ENCODE measurements around the gene NAT8L. TPM values are rescaled to one million over a fixed set of nuclear protein-coding genes. Genes with fewer than 3 reads are reported as not detected.

NAT8L gene
- total and polyA plus RNA-seq, 2 donors (not counting 1 experiment from before 2014, with no cell fraction given), result 0.03 to 0.25 TPM

DNA sequence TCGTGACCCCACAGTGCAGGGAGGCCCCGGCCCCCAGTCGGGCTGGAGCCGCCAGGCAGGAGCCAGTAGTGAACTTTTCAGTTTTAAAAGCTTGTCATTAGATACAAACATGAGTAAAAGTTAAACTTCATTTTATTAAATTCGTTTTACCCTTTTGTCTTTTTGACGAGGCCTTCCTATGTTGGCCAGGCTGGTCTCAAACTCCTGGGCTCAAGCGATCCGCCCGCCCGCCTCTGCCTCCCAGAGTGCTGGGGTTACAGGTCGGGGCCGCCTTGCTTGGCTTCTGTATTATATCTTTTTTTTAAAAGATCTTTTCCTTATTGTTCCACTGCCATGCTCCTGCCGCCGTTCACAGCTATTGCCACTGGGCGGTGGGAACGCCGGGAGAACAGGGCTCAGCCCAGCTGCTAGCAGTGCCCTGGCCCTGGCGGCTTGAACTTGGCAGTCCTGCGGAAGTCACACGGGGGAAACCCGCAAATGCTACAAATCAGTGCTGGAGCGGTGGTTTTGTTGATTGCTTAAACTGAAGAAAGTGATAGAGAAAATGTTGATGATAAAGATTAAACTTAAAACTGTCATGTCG, 49.4 kb upstream of the NAT8L start:
- DNase-seq, result peak; percentile 71
- Histone ChIP-seq H3K27me3 (replicated peaks in 1 of 4; ENCODE audit: control extremely low read depth in 1 of 4, control insufficient read depth in 3 of 4, insufficient read depth in 4 of 4, low read length in 3 of 4) (no peaks in the 10 kb centered on the region), H3K36me3 (replicated peaks in 1 of 2; ENCODE audit: control extremely low read depth in 1 of 2, control insufficient read depth in 1 of 2, extremely low read depth in 1 of 2, insufficient read depth in 2 of 2, low read length in 1 of 2) (peaks cover 2 to 6% of the 10 kb centered on the region in 2 experiments), H3K9ac (ENCODE audit: low read length) (peak overlapping the region; percentile 96), H3K4me2 (replicated peaks; ENCODE audit: low read depth, low read length, poor library complexity, severe bottlenecking) (peak overlapping the region; percentile 93), H3K9me3 (ENCODE audit: control extremely low read depth in 1 of 3, control insufficient read depth in 2 of 3, insufficient read depth in 1 of 3, low read length in 2 of 3) (no peaks in the 10 kb centered on the region), H3K27ac (ENCODE audit: low read length in 2 of 2) (peak overlapping the region; percentile 97 to 99), H4K20me1 (ENCODE audit: control insufficient read depth, insufficient read depth, low read length, poor library complexity, severe bottlenecking) (peaks cover 7% of the 10 kb centered on the region), H2AFZ (ENCODE audit: insufficient read depth, low read depth, low read length, poor library complexity, severe bottlenecking) (peak overlapping the region; percentile 99), H3K4me1 (ENCODE audit: control insufficient read depth in 2 of 2, insufficient read depth in 2 of 2, low read length in 2 of 2) (peaks cover 10 to 21% of the 10 kb centered on the region in 2 donors), H3K79me2 (ENCODE audit: control insufficient read depth, insufficient read depth, low read length) (peaks cover 41% of the 10 kb centered on the region), H3K4me3 (ENCODE audit: control extremely low read depth in 1 of 5, extremely low read depth in 1 of 5, insufficient read depth in 1 of 5, low read depth in 2 of 5, low read length in 4 of 5) (peak overlapping the region; percentile 47 to 93 (median 85))
- ATAC-seq (ENCODE audit: low read depth), result no peak
- peaks cover 32% of the 10 kb centered on the region for H3K4me1 Mint-ChIP-seq
- H3K4me3 Mint-ChIP-seq, result peak overlapping the region; percentile 95
- no peaks in the 10 kb centered on the region for H3K9me3 Mint-ChIP-seq (ENCODE audit: insufficient read depth)
- ChIA-PET POLR2A (interaction anchor here (0.8 kb wide), 1 partner anchor 252 kb away, joined by 4 read pairs; the partner anchor contains the start of gene MXD4), CTCF (no interaction called here)
- WGBS (ENCODE audit: insufficient coverage), result 4% methylated on average over 10 of the region's 23 CpGs
- TF ChIP-seq CTCF (IDR thresholded peaks at IDR 0.05), result no peak
- TF ChIP-seq EZH2 (IDR thresholded peaks at IDR 0.05; ENCODE audit: borderline replicate concordance, insufficient read depth, low read depth, low read length, poor library complexity, severe bottlenecking), result no peak
- intact Hi-C loops (cut with micrococcal nuclease), result loop anchor here (1.0 to 10.0 kb wide), 5 partner anchors 32 to 528 kb away; partner anchors contain the start of genes FAM193A, HAUS3, NSD2 and POLN
- peak overlapping the region; percentile 90 for H3K27ac Mint-ChIP-seq
- H3K27me3 Mint-ChIP-seq, result peaks cover 4% of the 10 kb centered on the region

DNA sequence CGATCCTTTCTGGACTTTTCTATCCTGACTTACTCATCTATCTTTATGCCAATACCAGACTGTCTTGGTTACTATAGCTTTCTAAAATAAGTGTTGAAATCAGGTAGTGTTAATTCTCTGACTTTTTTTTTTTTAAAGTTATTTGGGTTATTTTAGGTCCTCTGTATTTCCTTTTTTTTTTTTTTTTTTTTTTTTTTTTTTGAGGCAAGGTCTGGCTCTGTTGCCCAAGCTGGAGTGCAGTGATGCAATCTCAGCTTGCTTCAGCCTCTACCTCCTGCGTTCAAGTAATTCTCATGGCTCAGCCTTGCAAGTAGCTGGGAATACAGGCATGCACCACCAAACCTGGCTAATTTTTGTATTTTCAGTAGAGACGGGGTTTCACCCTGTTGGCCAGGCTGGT, 47.5 kb upstream of the NAT8L start:
- Histone ChIP-seq H3K4me3 (ENCODE audit: control extremely low read depth in 1 of 5, extremely low read depth in 1 of 5, insufficient read depth in 1 of 5, low read depth in 2 of 5, low read length in 4 of 5) (no peak overlapping the region), H3K4me1 (ENCODE audit: control insufficient read depth in 2 of 2, insufficient read depth in 2 of 2, low read length in 2 of 2) (peaks cover 10 to 21% of the 10 kb centered on the region in 2 donors), H3K36me3 (replicated peaks in 1 of 2; ENCODE audit: control extremely low read depth in 1 of 2, control insufficient read depth in 1 of 2, extremely low read depth in 1 of 2, insufficient read depth in 2 of 2, low read length in 1 of 2) (no peaks in the 10 kb centered on the region), H3K79me2 (ENCODE audit: control insufficient read depth, insufficient read depth, low read length) (peaks cover 22% of the 10 kb centered on the region), H2AFZ (ENCODE audit: insufficient read depth, low read depth, low read length, poor library complexity, severe bottlenecking) (no peak overlapping the region), H3K27me3 (replicated peaks in 1 of 4; ENCODE audit: control extremely low read depth in 1 of 4, control insufficient read depth in 3 of 4, insufficient read depth in 4 of 4, low read length in 3 of 4) (no peaks in the 10 kb centered on the region), H3K27ac (ENCODE audit: low read length in 2 of 2) (no peak overlapping the region), H3K9me3 (ENCODE audit: control extremely low read depth in 1 of 3, control insufficient read depth in 2 of 3, insufficient read depth in 1 of 3, low read length in 2 of 3) (no peaks in the 10 kb centered on the region), H3K4me2 (replicated peaks; ENCODE audit: low read depth, low read length, poor library complexity, severe bottlenecking) (no peak overlapping the region), H3K9ac (ENCODE audit: low read length) (no peak overlapping the region), H4K20me1 (ENCODE audit: control insufficient read depth, insufficient read depth, low read length, poor library complexity, severe bottlenecking) (no peaks in the 10 kb centered on the region)
- ChIA-PET POLR2A (interaction anchor here (0.7 kb wide), 1 partner anchor 139 kb away, joined by 5 read pairs; no protein-coding TSS in a partner anchor), CTCF (no interaction called here)
- ATAC-seq (ENCODE audit: low read depth) (no peak), DNase-seq (no peak)
- 96% methylated on average over 2 of the region's 3 CpGs for WGBS (ENCODE audit: insufficient coverage)
- Mint-ChIP-seq H3K4me3 (no peak overlapping the region), H3K27me3 (peaks cover 4% of the 10 kb centered on the region), H3K27ac (no peak overlapping the region), H3K4me1 (peaks cover 19% of the 10 kb centered on the region), H3K9me3 (ENCODE audit: insufficient read depth) (no peaks in the 10 kb centered on the region)
- no peak for TF ChIP-seq EZH2 (IDR thresholded peaks at IDR 0.05; ENCODE audit: borderline replicate concordance, insufficient read depth, low read depth, low read length, poor library complexity, severe bottlenecking)
- TF ChIP-seq CTCF (IDR thresholded peaks at IDR 0.05), result no peak
- intact Hi-C loops (cut with micrococcal nuclease), result no loop called here
